AG10803 (cell line): ENCODE measurements around the gene PMIS2.

Source experiments
- DNase-seq: peaks from one replicate; pipeline ENCODE4 v3.0.0; 2010; ENCODE audit warnings: low read depth
- H3K4me3 ChIP-seq: 2 replicates; pipeline ENCODE4 v1.5.1; 2011; ENCODE audit warnings: mild to moderate bottlenecking, low read length, control low read depth
- TF ChIP-seq, protein P1 (sequence below): conservative IDR thresholded peaks from 2 replicates; pipeline ENCODE4 v1.5.1; 2011; ENCODE audit warnings: mild to moderate bottlenecking, low read length, control low read depth, inconsistent platforms

Gene PMIS2

DNA sequence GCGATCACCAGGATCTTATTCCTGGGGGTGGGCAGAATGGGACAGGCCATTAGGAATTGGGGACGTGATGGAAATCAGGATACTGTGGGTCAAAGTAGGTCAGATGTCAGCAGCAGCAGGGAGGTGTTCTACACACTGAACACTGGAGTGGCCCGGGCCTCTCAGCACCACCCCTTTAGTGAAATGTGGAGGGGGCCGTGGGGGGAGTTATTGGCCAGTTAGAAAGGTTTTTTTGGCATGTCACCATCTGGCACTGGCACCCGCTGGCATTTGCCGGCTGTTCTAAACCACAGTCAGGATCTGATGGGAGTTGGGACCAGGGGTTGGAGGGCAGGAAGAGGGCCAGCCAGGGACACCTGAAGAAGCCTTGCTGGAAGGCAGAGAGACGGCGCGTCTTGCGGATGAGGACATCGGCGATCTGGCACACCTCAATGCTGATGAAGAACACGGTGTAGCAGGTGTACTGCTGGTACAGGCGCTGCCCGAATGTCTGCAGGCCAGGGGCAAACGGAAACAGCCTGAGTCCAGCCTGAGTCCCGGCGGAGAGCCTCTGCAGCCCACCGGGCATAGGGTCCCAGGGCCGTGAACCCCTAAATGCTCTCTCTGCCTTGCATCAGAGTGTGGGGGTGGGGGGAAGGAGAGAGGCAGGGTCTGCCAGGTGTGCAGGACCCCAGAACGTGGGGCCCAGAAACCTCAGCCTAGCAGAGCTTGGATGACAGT is 34.7 kb upstream of the PMIS2 start:
- no peak for DNase-seq
- TF ChIP-seq, protein P1, sequence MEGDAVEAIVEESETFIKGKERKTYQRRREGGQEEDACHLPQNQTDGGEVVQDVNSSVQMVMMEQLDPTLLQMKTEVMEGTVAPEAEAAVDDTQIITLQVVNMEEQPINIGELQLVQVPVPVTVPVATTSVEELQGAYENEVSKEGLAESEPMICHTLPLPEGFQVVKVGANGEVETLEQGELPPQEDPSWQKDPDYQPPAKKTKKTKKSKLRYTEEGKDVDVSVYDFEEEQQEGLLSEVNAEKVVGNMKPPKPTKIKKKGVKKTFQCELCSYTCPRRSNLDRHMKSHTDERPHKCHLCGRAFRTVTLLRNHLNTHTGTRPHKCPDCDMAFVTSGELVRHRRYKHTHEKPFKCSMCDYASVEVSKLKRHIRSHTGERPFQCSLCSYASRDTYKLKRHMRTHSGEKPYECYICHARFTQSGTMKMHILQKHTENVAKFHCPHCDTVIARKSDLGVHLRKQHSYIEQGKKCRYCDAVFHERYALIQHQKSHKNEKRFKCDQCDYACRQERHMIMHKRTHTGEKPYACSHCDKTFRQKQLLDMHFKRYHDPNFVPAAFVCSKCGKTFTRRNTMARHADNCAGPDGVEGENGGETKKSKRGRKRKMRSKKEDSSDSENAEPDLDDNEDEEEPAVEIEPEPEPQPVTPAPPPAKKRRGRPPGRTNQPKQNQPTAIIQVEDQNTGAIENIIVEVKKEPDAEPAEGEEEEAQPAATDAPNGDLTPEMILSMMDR: no peak
- H3K4me3 ChIP-seq: no peak overlapping the region

DNA sequence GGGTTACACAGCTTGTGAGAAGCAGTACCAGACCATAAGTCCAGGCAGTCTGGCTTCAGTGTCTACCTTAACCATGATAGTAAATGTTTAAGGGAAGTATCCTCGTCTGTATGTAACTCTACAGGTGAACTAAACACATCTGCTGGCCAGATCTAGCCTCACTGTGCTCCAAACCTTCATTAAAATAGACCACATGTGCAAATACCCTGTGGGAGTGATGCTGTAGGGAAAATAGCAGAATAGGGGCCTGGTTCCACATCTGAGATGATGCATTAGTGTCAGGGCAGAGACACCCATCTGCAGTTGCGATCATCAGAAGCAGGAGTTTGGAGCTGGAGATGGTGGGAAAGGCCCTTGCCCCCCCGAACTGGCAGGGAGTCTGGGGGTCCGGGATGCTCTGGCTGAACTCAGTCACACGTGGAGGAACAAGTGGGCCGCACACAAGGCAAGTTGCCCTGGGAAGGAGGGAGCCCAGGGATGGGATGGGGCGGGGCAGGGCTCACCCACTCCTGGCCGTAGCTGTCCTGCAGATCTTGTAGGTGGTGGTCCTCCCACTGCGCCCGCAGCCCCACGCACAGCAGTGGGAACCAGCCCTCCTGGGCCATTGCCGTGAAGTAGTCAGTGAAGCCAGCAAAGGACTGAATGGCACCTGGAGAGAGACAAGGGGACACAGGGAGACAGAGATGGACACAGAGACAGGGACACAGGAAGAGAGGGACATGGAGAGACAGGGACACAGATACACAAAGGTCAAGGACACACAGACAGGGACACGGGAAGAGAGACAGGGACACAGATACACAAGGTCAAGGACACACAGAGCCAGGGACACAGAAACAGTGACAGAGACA is 33.2 kb upstream of the PMIS2 start:
- H3K4me3 ChIP-seq: no peak overlapping the region
- DNase-seq: no peak
- TF ChIP-seq, protein P1: no peak

DNA sequence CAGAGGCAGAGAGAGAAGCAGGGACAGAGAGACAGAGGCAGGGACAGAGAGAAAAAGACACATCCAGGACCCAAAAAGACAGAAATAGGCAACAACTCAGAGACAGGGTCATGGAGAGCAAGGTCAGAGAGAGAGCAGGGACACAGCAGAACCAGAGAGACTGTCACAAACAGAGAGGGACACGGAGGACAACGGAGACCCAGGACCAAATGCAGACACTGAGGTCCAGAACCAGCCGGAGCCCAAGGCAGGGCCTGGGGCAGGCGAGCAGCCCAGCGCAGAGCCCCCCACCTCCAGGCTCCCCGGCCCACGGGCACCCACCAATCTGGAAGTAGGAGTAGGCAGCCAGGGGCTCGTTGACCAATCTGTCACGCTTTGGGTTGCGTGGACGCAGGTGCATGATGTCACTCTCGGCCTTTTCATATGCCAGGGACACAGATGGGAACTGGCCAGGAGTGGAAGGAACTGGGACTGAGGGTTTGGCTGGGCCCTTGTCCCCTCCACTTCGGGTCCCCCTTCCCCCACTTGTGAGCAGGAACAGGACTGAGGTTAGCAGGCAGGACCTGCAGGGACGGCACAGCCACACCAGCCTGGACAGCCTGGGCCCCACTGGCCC is 32.5 kb upstream of the PMIS2 start:
- DNase-seq: no peak
- no peak overlapping the region for H3K4me3 ChIP-seq
- TF ChIP-seq, protein P1: no peak

DNA sequence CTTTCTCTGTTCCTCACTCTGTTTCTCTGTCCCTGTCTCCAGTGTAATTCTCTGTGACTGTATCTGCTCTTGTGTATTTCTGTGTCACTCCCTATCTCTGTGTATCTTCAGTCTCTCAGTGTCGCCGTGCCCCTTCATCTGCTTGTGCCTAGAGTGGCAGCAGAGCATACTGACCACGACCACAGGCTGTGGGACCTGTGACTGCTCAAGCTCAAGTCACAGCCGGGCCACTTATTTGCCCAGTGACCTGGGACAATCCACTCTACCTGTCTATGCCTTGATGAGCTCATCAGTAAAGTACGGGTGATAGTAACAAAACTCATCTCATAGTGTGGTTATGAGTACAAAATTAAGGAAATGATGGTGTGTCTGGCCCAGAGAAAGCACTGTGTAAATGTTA is 31.9 kb upstream of the PMIS2 start:
- H3K4me3 ChIP-seq: no peak overlapping the region
- DNase-seq: no peak
- TF ChIP-seq, protein P1: no peak

DNA sequence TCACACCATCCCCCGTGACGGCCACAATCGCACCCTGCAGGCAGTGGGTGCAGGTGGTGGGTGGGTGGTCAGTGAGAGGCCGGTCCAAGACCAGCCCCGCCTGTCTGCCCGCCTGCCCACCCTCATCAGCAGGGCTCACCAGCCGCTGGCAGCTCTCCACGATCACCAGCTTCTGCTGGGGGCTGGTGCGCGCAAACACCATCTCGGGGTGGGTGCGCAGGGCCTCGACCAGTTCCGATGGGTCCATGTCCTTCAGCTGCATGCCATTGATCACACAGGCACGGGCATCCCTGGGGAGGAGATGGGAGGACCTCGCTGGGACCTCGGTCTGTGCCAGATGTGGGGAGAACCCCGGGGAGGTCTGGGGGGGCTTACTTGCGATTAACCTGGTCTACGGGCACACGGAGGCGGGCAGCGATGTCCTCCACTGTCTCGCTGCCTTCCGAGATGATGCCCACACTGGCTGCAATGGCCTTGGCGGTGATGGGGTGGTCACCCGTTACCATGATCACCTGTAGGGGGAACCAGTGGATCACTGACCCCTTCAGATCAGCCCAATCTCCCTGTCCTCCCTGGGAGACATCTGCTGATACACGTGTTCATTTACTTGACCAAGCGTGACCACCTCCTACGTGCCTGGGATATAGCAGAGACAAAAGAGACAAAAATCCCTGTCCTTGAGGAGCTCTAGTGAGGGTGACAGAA is 30.5 kb upstream of the PMIS2 start:
- TF ChIP-seq, protein P1: peak; percentile 45
- no peak overlapping the region for H3K4me3 ChIP-seq
- DNase-seq: peak; percentile 30

DNA sequence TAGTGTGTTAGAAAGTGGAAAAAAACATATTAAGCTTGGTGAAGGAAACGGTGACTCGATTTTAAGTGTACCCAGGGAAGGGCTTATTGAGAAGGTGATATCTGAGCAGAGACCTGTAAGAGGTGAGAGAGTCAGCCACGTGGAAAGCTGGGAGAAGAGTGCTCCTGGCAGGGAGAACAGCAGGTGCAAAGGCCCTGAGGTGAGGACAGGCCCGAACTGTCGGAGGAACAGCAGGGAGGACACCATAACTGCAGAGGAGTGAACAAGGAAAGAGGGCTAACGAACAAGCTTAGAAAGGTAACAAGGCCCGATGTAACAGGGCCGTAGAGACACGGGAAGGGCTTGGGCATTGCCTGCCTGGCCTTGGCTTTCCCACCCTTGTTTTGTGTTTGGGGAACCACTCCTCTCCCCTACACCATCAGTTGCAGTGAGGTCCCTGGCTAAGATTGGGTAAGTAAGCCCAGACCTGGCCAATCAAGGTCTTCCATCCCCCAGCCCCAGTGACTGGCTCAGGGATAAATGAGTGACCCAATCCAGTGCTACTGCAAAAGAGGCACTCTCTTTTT is 29.9 kb upstream of the PMIS2 start:
- DNase-seq: no peak

More for the DNA sequence above, 29.9 kb upstream of the PMIS2 start:
- TF ChIP-seq, protein P1: no peak
- no peak overlapping the region for H3K4me3 ChIP-seq
